HEK293 (cell line): ENCODE data around the gene WDFY3.

Source experiments
- CTCF ChIA-PET: fragments of 350-600 bp; formaldehyde crosslinking; extraction: SDS; loops from one replicate; lab custom pipeline; 2021; ENCODE audit warnings: antibody characterized with exemption; lab: Yijun Ruan, JAX
- POLR2A ChIA-PET: fragments of 300-600 bp; formaldehyde crosslinking; extraction: SDS; loops from one replicate; lab custom pipeline; 2020; ENCODE audit warnings: antibody characterized with exemption, inconsistent platforms; lab: Yijun Ruan, JAX
- H3K27ac ChIP-seq: fragments of 200-500 bp; sonication (Bioruptor generic); 2 replicates; pipeline ENCODE4 v1.5.1; 2014; ENCODE audit warnings: low read depth, low read length, control low read depth, inconsistent platforms; ENCODE audit errors: extremely low read depth
- H3K36me3 ChIP-seq, 2 experiments: fragments of 200-500 bp in 1 of 2; sonication (Bioruptor generic) in 1 of 2; 1 replicate in 1 of 2; 2 replicates in 1 of 2; pipeline ENCODE4 v1.5.1; 2014 to 2017; ENCODE audit warnings: inconsistent platforms in 2 of 2, low read length in 2 of 2; ENCODE audit not compliant: control insufficient read depth in 2 of 2, insufficient read depth in 1 of 2
- H3K4me1 ChIP-seq: fragments of 200-500 bp; sonication (Bioruptor generic); 2 replicates; pipeline ENCODE4 v1.5.1; 2014; ENCODE audit warnings: mild to moderate bottlenecking, low read length, inconsistent platforms; ENCODE audit not compliant: control insufficient read depth, insufficient read depth
- H3K4me3 ChIP-seq: 2 replicates; pipeline ENCODE4 v1.5.1; 2011; ENCODE audit warnings: low read depth, mild to moderate bottlenecking, control low read depth, low read length, moderate library complexity
- H3K9me3 ChIP-seq: fragments of 200-500 bp; sonication (Bioruptor generic); 2 replicates; pipeline ENCODE4 v1.5.1; 2014; ENCODE audit warnings: low read depth, low read length, inconsistent platforms; ENCODE audit not compliant: control insufficient read depth, insufficient read depth
- KLF1 ChIP-seq: fragments of 450-650 bp; formaldehyde crosslinking; IDR thresholded peaks from 2 replicates; pipeline ENCODE4 v1.5.1; 2016; ENCODE audit warnings: missing biosample characterization, missing genetic modification characterization
- MYNN ChIP-seq: fragments of 450-650 bp; formaldehyde crosslinking; IDR thresholded peaks from 2 replicates; pipeline ENCODE4 v1.5.1; 2016; ENCODE audit warnings: missing biosample characterization, missing genetic modification characterization, borderline replicate concordance
- PRDM10 ChIP-seq: fragments of 450-650 bp; formaldehyde crosslinking; IDR thresholded peaks from 2 replicates; pipeline ENCODE4 v1.5.1; 2016; ENCODE audit warnings: missing biosample characterization, missing genetic modification characterization
- WT1 ChIP-seq: fragments of 450-650 bp; formaldehyde crosslinking; IDR thresholded peaks from 2 replicates; pipeline ENCODE4 v1.5.1; 2016; ENCODE audit warnings: missing biosample characterization, missing genetic modification characterization
- ZBTB20 ChIP-seq: fragments of 450-650 bp; formaldehyde crosslinking; IDR thresholded peaks from 2 replicates; pipeline ENCODE4 v1.5.1; 2016; ENCODE audit warnings: missing biosample characterization, missing genetic modification characterization
- ZBTB44 ChIP-seq: fragments of 450-650 bp; IDR thresholded peaks from 2 replicates; pipeline ENCODE4 v1.5.1; 2018; ENCODE audit warnings: missing biosample characterization, mild to moderate bottlenecking, missing genetic modification characterization
- ZFHX2 ChIP-seq: fragments of 450-650 bp; formaldehyde crosslinking; conservative IDR thresholded peaks from 2 replicates; pipeline ENCODE4 v1.5.1; 2016; ENCODE audit warnings: missing biosample characterization, missing genetic modification characterization
- ZNF138 ChIP-seq: fragments of 450-650 bp; formaldehyde crosslinking; IDR thresholded peaks from 2 replicates; pipeline ENCODE4 v1.5.1; 2016; ENCODE audit warnings: missing biosample characterization, missing genetic modification characterization, borderline replicate concordance
- ZNF248 ChIP-seq: fragments of 450-650 bp; formaldehyde crosslinking; IDR thresholded peaks from 2 replicates; pipeline ENCODE4 v1.5.1; 2017; ENCODE audit warnings: missing biosample characterization, missing genetic modification characterization
- ZNF366 ChIP-seq: fragments of 450-650 bp; formaldehyde crosslinking; conservative IDR thresholded peaks from 2 replicates; pipeline ENCODE4 v1.5.1; 2016; ENCODE audit warnings: missing biosample characterization, missing genetic modification characterization
- ZNF48 ChIP-seq: fragments of 450-650 bp; formaldehyde crosslinking; IDR thresholded peaks from 2 replicates; pipeline ENCODE4 v1.5.1; 2016; ENCODE audit warnings: missing biosample characterization, missing genetic modification characterization
- ZNF529 ChIP-seq: fragments of 450-650 bp; formaldehyde crosslinking; IDR thresholded peaks from 2 replicates; pipeline ENCODE4 v1.5.1; 2017; ENCODE audit warnings: missing genetic modification characterization, missing biosample characterization; ENCODE audit not compliant: insufficient replicate concordance
- ZNF560 ChIP-seq: fragments of 450-650 bp; formaldehyde crosslinking; IDR thresholded peaks from 2 replicates; pipeline ENCODE4 v1.5.1; 2017; ENCODE audit warnings: missing biosample characterization, missing genetic modification characterization, borderline replicate concordance
- ZNF664 ChIP-seq: fragments of 450-650 bp; formaldehyde crosslinking; IDR thresholded peaks from 2 replicates; pipeline ENCODE4 v1.5.1; 2016; ENCODE audit warnings: missing biosample characterization, missing genetic modification characterization
- ZNF677 ChIP-seq: fragments of 450-650 bp; IDR thresholded peaks from 2 replicates; pipeline ENCODE4 v1.5.0; 2018; ENCODE audit warnings: missing biosample characterization, mild to moderate bottlenecking, missing genetic modification characterization, moderate library complexity
- ZNF701 ChIP-seq: fragments of 450-650 bp; formaldehyde crosslinking; IDR thresholded peaks from 2 replicates; pipeline ENCODE4 v1.5.1; 2016; ENCODE audit warnings: missing biosample characterization, missing genetic modification characterization
- ZNF707 ChIP-seq: fragments of 450-650 bp; formaldehyde crosslinking; IDR thresholded peaks from 2 replicates; pipeline ENCODE4 v1.5.1; 2016; ENCODE audit warnings: missing biosample characterization, missing genetic modification characterization
- ZNF777 ChIP-seq: fragments of 450-650 bp; formaldehyde crosslinking; IDR thresholded peaks from 2 replicates; pipeline ENCODE4 v1.5.1; 2017; ENCODE audit warnings: missing biosample characterization, missing genetic modification characterization, borderline replicate concordance
- TF ChIP-seq, protein P1 (sequence below): fragments of 450-650 bp; formaldehyde crosslinking; IDR thresholded peaks from 2 replicates; pipeline ENCODE4 v1.5.1; 2017; ENCODE audit warnings: missing biosample characterization, mild to moderate bottlenecking, missing genetic modification characterization, moderate library complexity
- TF ChIP-seq, protein P2 (sequence below): fragments of 450-650 bp; formaldehyde crosslinking; IDR thresholded peaks from 2 replicates; pipeline ENCODE4 v1.5.1; 2016; ENCODE audit warnings: missing biosample characterization, missing genetic modification characterization

Gene WDFY3

GRCh38 chr4:84917086-84917821, 49.2 kb downstream of the WDFY3 start:
- H3K36me3 ChIP-seq: peaks cover 0 to 5% of the 10 kb centered on the region in 2 experiments; a peak in 1 of 3 replicates
- TF ChIP-seq ZNF138 (tag by site-specific recombination): no peak
- no peak for TF ChIP-seq ZNF707
- TF ChIP-seq PRDM10 (tag by site-specific recombination): no peak
- TF ChIP-seq ZFHX2 (tag by site-specific recombination): no peak
- TF ChIP-seq, protein P1, sequence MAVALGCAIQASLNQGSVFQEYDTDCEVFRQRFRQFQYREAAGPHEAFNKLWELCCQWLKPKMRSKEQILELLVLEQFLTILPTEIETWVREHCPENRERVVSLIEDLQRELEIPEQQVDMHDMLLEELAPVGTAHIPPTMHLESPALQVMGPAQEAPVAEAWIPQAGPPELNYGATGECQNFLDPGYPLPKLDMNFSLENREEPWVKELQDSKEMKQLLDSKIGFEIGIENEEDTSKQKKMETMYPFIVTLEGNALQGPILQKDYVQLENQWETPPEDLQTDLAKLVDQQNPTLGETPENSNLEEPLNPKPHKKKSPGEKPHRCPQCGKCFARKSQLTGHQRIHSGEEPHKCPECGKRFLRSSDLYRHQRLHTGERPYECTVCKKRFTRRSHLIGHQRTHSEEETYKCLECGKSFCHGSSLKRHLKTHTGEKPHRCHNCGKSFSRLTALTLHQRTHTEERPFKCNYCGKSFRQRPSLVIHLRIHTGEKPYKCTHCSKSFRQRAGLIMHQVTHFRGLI (tag by site-specific recombination): no peak
- TF ChIP-seq ZBTB44 (tag by site-specific recombination): no peak
- no peak for TF ChIP-seq ZNF248 (tag by site-specific recombination)
- TF ChIP-seq KLF1 (tag by site-specific recombination): no peak
- TF ChIP-seq MYNN: no peak
- no peak for TF ChIP-seq ZNF560
- TF ChIP-seq ZNF48 (tag by site-specific recombination): no peak
- TF ChIP-seq ZBTB20 (tag by site-specific recombination): no peak
- no peak for TF ChIP-seq ZNF677 (tag by site-specific recombination)
- TF ChIP-seq, protein P2, sequence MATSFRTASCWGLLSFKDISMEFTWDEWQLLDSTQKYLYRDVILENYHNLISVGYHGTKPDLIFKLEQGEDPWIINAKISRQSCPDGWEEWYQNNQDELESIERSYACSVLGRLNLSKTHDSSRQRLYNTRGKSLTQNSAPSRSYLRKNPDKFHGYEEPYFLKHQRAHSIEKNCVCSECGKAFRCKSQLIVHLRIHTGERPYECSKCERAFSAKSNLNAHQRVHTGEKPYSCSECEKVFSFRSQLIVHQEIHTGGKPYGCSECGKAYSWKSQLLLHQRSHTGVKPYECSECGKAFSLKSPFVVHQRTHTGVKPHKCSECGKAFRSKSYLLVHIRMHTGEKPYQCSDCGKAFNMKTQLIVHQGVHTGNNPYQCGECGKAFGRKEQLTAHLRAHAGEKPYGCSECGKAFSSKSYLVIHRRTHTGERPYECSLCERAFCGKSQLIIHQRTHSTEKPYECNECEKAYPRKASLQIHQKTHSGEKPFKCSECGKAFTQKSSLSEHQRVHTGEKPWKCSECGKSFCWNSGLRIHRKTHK (tag by site-specific recombination): no peak
- TF ChIP-seq ZNF777 (tag by site-specific recombination): no peak
- TF ChIP-seq ZNF701 (tag by site-specific recombination): no peak
- no peak for TF ChIP-seq ZNF366 (tag by site-specific recombination)
- TF ChIP-seq ZNF664 (tag by site-specific recombination): no peak
- TF ChIP-seq ZNF529 (tag by site-specific recombination): no peak
- TF ChIP-seq WT1: no peak
- H3K4me3 ChIP-seq: no peak overlapping the region
- ChIA-PET POLR2A (no interaction called here), CTCF (no interaction called here)
- no peaks in the 10 kb centered on the region for H3K9me3 ChIP-seq
- no peak overlapping the region for H3K27ac ChIP-seq
- peaks cover 7% of the 10 kb centered on the region; the same call in 1 of the 2 replicates for H3K4me1 ChIP-seq
